Measurements from ENCODE around the gene GOLGA6L7. TPM values are rescaled to one million over a fixed set of nuclear protein-coding genes. Genes with fewer than 3 reads are reported as not detected.
A peak's percentile ranks its signal among the peaks of the same experiment; 100 is the strongest.
"Not testable (repeated sequence)": the region's sequence is repeated elsewhere in the genome, so short reads cannot be mapped to it uniquely, and the experiment has no call there.

The GOLGA6L7 gene
- total RNA-seq, 2 experiments from 2014 or later, result not detected

GRCh38 chr15:28842210-28842609 is 6.2 kb downstream of the GOLGA6L7 start:
- DNase-seq, H3K27ac Mint-ChIP-seq, H3K4me3 Mint-ChIP-seq, H3K27me3 Mint-ChIP-seq, H3K9me3 Mint-ChIP-seq, H3K36me3 Mint-ChIP-seq, H3K4me1 Mint-ChIP-seq: not testable (repeated sequence)

DNA sequence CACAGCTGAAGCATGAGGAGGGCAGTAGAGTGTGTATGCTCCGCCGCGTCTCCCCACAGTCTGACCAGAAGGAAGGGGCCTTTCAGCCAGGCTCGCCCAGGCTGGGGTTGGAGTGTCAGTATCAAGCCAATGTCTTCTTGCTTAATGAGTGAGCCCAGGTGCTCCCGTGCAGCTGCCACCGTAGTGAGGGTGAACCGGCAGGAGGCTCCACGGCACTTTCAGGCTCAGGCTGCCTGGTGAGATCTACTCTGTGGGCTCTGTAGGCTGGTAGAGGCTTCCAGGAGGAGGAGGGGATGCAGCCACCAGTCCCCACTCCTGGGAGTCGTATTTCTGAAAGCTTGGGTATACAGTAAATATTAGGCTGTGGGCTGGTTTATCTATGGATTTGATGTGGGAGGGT is 8.2 kb downstream of the GOLGA6L7 start:
- H3K9me3 Mint-ChIP-seq, DNase-seq, H3K27me3 Mint-ChIP-seq, H3K36me3 Mint-ChIP-seq, H3K4me1 Mint-ChIP-seq, H3K27ac Mint-ChIP-seq, H3K4me3 Mint-ChIP-seq: not testable (repeated sequence)

GRCh38 chr15:28834957-28835585 is 13.4 kb downstream of the GOLGA6L7 start:
- not testable (repeated sequence) for DNase-seq, H3K36me3 Mint-ChIP-seq, H3K27ac Mint-ChIP-seq, H3K4me3 Mint-ChIP-seq, H3K27me3 Mint-ChIP-seq, H3K9me3 Mint-ChIP-seq
- H3K4me1 Mint-ChIP-seq, result peaks cover 12% of the 10 kb centered on the region

DNA sequence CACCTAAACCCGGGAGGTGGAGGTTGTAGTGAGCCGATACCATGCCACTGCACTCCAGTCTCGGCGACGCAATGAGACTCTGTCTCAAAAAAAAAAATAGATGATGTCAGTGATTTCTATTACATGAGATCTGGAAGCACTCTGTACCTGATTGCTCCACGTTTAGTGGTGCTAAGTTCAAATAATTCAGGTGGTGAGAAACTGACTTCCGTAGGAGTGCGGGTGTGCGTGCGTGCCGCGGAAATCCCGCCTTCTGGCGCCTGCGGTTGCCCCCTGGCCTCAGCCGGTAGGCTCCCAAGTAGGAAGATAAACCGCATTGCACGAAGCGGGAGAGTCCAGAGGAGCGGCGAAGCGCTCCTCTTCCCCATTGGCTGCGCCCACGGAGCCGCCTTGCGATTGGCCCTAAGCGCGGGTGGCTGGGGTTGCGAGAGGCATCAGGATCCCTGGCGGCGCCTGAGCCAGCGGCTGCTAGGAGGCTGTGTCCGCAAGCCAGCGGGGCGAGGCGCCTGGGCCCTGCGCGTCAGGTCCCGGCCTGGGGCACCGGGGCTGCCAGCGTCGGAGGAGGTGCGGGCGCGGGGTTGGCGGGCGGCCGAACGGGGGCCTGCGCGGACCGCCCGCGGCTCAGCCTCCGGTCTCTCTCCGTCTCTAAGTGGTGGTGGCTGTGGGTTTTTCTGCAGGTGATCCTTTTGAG is 16.4 kb downstream of the GOLGA6L7 start:
- Mint-ChIP-seq H3K4me1 (peaks cover 12% of the 10 kb centered on the region), H3K4me3 (peak overlapping the region; percentile 81), H3K27ac (peak overlapping the region; percentile 73)
- DNase-seq, result peak; percentile 77
- H3K36me3 Mint-ChIP-seq, H3K9me3 Mint-ChIP-seq, H3K27me3 Mint-ChIP-seq: not testable (repeated sequence)

DNA sequence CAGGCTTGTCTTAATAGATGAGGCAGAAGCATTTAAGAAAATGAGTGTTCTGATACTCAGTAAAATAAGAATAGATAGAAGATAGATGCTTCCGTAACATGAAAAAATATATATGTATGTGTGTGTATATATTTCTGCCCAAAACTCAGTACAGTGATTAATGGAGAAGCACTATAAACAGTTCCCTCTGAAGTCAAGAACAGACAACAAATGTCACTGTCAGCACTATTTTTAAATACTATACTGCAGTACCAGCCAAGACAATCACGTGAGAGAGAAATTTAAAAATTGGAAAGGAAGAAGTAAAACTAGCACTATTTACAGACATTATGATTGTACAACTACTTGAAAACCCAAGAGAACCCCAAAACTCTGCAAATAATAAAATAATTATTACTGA is 27.0 kb downstream of the GOLGA6L7 start:
- H3K27me3 Mint-ChIP-seq, H3K4me1 Mint-ChIP-seq, H3K36me3 Mint-ChIP-seq, DNase-seq, H3K9me3 Mint-ChIP-seq, H3K27ac Mint-ChIP-seq, H3K4me3 Mint-ChIP-seq: not testable (repeated sequence)

GRCh38 chr15:28819930-28820295 is 28.5 kb downstream of the GOLGA6L7 start:
- not testable (repeated sequence) for H3K27ac Mint-ChIP-seq, DNase-seq, H3K9me3 Mint-ChIP-seq, H3K4me1 Mint-ChIP-seq, H3K27me3 Mint-ChIP-seq, H3K36me3 Mint-ChIP-seq, H3K4me3 Mint-ChIP-seq

GRCh38 chr15:28819019-28819929 is 29.2 kb downstream of the GOLGA6L7 start:
- H3K9me3 Mint-ChIP-seq, DNase-seq, H3K27me3 Mint-ChIP-seq, H3K36me3 Mint-ChIP-seq: not testable (repeated sequence)
- peaks cover 13% of the 10 kb centered on the region for H3K4me1 Mint-ChIP-seq
- H3K4me3 Mint-ChIP-seq, result peak overlapping the region; percentile 3
- peak overlapping the region; percentile 58 for H3K27ac Mint-ChIP-seq

- DNase-seq, H3K9me3 Mint-ChIP-seq, H3K36me3 Mint-ChIP-seq, H3K4me3 Mint-ChIP-seq, H3K27me3 Mint-ChIP-seq: not testable (repeated sequence)
- peaks cover 21% of the 10 kb centered on the region for H3K4me1 Mint-ChIP-seq
- peak overlapping the region; percentile 54 for H3K27ac Mint-ChIP-seq
Observed at GRCh38 chr15:28818168-28818567, 30.3 kb downstream of the GOLGA6L7 start.

DNA sequence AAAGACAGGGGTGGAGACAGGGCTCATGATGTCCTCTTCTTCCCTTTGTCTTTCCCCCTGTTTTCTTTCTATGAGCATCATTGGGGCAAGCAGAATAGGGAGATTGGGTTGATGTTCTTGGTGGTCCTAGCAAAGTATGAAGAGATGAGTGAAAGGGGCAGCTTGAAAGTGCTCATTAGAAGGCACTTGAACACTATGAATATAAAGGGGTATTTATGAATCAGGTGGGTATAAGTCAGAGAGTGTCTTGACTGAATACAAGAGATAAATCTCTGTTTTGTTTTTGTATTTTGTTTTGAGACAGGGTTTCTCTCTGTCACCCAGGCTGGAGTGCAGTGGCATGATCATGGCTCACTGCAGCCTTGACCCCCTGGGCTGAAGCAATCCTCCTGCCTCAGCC is 34.4 kb downstream of the GOLGA6L7 start:
- peaks cover 25% of the 10 kb centered on the region for H3K4me1 Mint-ChIP-seq
- H3K27ac Mint-ChIP-seq, H3K4me3 Mint-ChIP-seq, H3K36me3 Mint-ChIP-seq, H3K9me3 Mint-ChIP-seq, DNase-seq, H3K27me3 Mint-ChIP-seq: not testable (repeated sequence)

DNA sequence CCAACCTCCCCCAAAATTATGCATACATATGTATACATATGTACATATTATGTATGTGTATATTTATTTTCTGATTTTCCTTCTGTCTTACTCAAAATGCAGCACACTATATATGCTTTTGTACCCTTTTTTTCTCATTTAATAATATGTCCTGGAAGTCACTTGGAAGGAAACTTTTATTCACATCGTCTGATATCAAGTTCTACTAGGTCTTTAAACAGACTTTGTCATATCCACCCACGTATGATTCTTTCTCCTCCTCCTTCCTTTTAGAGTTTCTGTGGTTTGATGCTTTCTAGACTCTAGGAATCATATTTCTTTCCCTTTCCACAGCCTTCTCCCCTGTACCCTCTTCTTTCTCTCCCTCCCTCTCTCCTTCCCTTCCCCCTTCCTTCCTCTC is 35.1 kb downstream of the GOLGA6L7 start:
- not testable (repeated sequence) for H3K27ac Mint-ChIP-seq, DNase-seq, H3K9me3 Mint-ChIP-seq, H3K4me3 Mint-ChIP-seq, H3K27me3 Mint-ChIP-seq, H3K36me3 Mint-ChIP-seq
- H3K4me1 Mint-ChIP-seq, result peaks cover 21% of the 10 kb centered on the region

GRCh38 chr15:28811852-28812550 is 36.4 kb downstream of the GOLGA6L7 start:
- not testable (repeated sequence) for H3K9me3 Mint-ChIP-seq, H3K36me3 Mint-ChIP-seq, H3K27ac Mint-ChIP-seq, H3K4me3 Mint-ChIP-seq, H3K27me3 Mint-ChIP-seq, DNase-seq
- peaks cover 19% of the 10 kb centered on the region for H3K4me1 Mint-ChIP-seq

GRCh38 chr15:28810444-28810843 is 38.0 kb downstream of the GOLGA6L7 start:
- H3K4me1 Mint-ChIP-seq, result peaks cover 19% of the 10 kb centered on the region
- DNase-seq, H3K36me3 Mint-ChIP-seq, H3K4me3 Mint-ChIP-seq, H3K9me3 Mint-ChIP-seq, H3K27ac Mint-ChIP-seq, H3K27me3 Mint-ChIP-seq: not testable (repeated sequence)

GRCh38 chr15:28808136-28808535 is 40.3 kb downstream of the GOLGA6L7 start:
- not testable (repeated sequence) for H3K27me3 Mint-ChIP-seq, H3K9me3 Mint-ChIP-seq, H3K4me3 Mint-ChIP-seq, H3K4me1 Mint-ChIP-seq, H3K27ac Mint-ChIP-seq, DNase-seq, H3K36me3 Mint-ChIP-seq

DNA sequence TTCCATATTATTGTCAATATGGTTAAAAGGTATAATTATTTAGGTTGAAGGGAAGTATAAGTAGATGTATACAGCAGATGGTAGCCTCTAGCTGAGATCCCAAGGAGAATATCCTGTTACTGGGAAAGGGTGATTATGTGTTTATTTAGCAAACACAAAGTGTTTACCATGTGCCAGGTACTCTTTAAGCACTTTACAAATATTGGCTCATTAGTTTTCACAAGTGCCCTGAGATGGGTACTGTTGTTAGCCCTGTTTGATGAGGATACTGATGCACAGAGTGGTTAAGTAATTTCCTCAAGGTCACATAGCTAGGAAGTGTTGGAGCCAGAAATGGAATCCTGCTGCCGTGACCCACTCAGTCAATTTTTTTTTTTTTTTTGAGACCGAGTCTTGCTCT is 48.1 kb downstream of the GOLGA6L7 start:
- DNase-seq, H3K4me1 Mint-ChIP-seq, H3K36me3 Mint-ChIP-seq, H3K27me3 Mint-ChIP-seq, H3K27ac Mint-ChIP-seq, H3K9me3 Mint-ChIP-seq, H3K4me3 Mint-ChIP-seq: not testable (repeated sequence)

- H3K4me3 Mint-ChIP-seq, H3K27me3 Mint-ChIP-seq, H3K27ac Mint-ChIP-seq, H3K4me1 Mint-ChIP-seq, H3K36me3 Mint-ChIP-seq, DNase-seq, H3K9me3 Mint-ChIP-seq: not testable (repeated sequence)
Observed at GRCh38 chr15:28798234-28798633, 50.2 kb downstream of the GOLGA6L7 start.
